Neural progenitor cell (in vitro differentiated cells): ENCODE results near the gene MUC6. TPM values are rescaled to one million over a fixed set of nuclear protein-coding genes. Genes with fewer than 3 reads are reported as not detected.

Source experiments
- DNase-seq: peaks from one replicate; pipeline ENCODE4 v3.0.0-alpha.2; 2016; ENCODE audit warnings: low spot score
- H2AFZ ChIP-seq: fragments of 200-600 bp; sonication (generic); replicated peaks from 2 replicates; pipeline ENCODE4 v1.6.1; 2016; ENCODE audit warnings: antibody characterized with exemption
- H3F3A ChIP-seq: fragments of 200-600 bp; sonication (generic); 2 replicates; pipeline ENCODE4 v1.6.1; 2016; ENCODE audit warnings: antibody characterized with exemption, low read depth
- H3K27ac ChIP-seq: fragments of 200-600 bp; sonication (generic); 2 replicates; pipeline ENCODE4 v1.5.1; 2016; ENCODE audit warnings: mild to moderate bottlenecking
- H3K27me3 ChIP-seq: fragments of 200-600 bp; sonication (generic); 2 replicates; pipeline ENCODE4 v1.6.1; 2016; ENCODE audit warnings: mild to moderate bottlenecking, moderate library complexity
- H3K36me3 ChIP-seq: fragments of 200-600 bp; sonication (generic); 2 replicates; pipeline ENCODE4 v1.5.1; 2016
- H3K4me1 ChIP-seq: fragments of 200-600 bp; sonication (generic); 2 replicates; pipeline ENCODE4 v1.6.1; 2016; ENCODE audit warnings: mixed run types
- H3K4me2 ChIP-seq: fragments of 200-600 bp; sonication (generic); 2 replicates; pipeline ENCODE4 v1.6.1; 2016
- H3K4me3 ChIP-seq: fragments of 200-600 bp; sonication (generic); 2 replicates; pipeline ENCODE4 v1.5.1; 2016
- H3K79me2 ChIP-seq: fragments of 200-600 bp; sonication (generic); 2 replicates; pipeline ENCODE4 v1.6.1; 2016; ENCODE audit warnings: low read depth
- H3K9ac ChIP-seq: fragments of 200-600 bp; sonication (generic); 2 replicates; pipeline ENCODE4 v1.6.1; 2016
- H3K9me3 ChIP-seq: fragments of 200-600 bp; sonication (generic); 2 replicates; pipeline ENCODE4 v1.5.1; 2016; ENCODE audit warnings: low read depth
- H4K20me1 ChIP-seq: fragments of 200-600 bp; sonication (generic); 2 replicates; pipeline ENCODE4 v1.6.1; 2016; ENCODE audit warnings: low read depth
- H3K27ac Mint-ChIP-seq: 3 replicates; pipeline ENCODE4 v1.8.0; 2021; ENCODE audit warnings: mixed read lengths
- H3K27me3 Mint-ChIP-seq: 2 replicates; pipeline ENCODE4 v1.8.0; 2022; ENCODE audit warnings: low read depth, mild to moderate bottlenecking, inconsistent platforms, moderate library complexity, mixed read lengths; ENCODE audit not compliant: insufficient read depth
- H3K36me3 Mint-ChIP-seq: 3 replicates; pipeline ENCODE4 v1.8.0; 2021; ENCODE audit warnings: mixed read lengths
- H3K4me1 Mint-ChIP-seq: 3 replicates; pipeline ENCODE4 v1.8.0; 2021; ENCODE audit warnings: mixed read lengths
- H3K4me3 Mint-ChIP-seq: 3 replicates; pipeline ENCODE4 v1.8.0; 2021; ENCODE audit warnings: mild to moderate bottlenecking, moderate library complexity, mixed read lengths
- H3K9me3 Mint-ChIP-seq: 3 replicates; pipeline ENCODE4 v1.8.0; 2020; ENCODE audit warnings: mixed read lengths
- EZH2 ChIP-seq: fragments of 200-600 bp; sonication (generic); IDR thresholded peaks from 2 replicates; pipeline ENCODE4 v1.6.1; 2017; ENCODE audit warnings: antibody characterized with exemption, mild to moderate bottlenecking, moderate library complexity
- EZH2phosphoT487 ChIP-seq: fragments of 200-600 bp; sonication (generic); IDR thresholded peaks from 2 replicates; pipeline ENCODE4 v1.6.1; 2017; ENCODE audit warnings: antibody characterized with exemption
- total RNA-seq: library from RNA; depleted of rRNA; stranded (reverse); fragments of >200 nt; gene quantifications from 2 replicates; pipeline ENCODE4 v1.2.3, GENCODE V29; 2015; ENCODE audit warnings: low replicate concordance
- TF ChIP-seq, protein P1 (sequence below): fragments of 200-600 bp; sonication (generic); IDR thresholded peaks from 2 replicates; pipeline ENCODE4 v1.5.1; 2017; ENCODE audit warnings: antibody characterized with exemption, mild to moderate bottlenecking

MUC6 gene
- total RNA-seq, 1 donor from 2014 or later = not detected

DNA sequence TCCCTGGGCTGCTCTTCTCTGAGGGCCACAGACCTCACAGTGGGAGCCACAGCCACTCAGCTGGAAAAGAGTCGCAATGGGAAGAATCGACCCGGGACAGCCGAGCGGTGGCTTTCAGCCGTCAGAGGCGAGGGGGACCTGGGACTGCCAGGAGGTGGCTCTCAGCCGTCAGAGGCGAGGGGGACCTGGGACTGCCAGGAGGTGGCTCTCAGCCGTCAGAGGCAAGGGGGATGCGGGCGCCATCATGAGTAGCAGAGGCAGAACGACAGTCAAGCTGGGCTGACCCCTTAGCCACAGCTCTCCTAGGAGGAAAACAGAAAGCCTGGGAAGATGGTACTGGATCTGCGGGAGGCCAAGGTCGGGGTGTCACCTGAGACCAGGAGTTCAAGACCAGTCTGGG, 23.2 kb upstream of the MUC6 start:
- H3K27ac ChIP-seq = no peak overlapping the region
- TF ChIP-seq EZH2phosphoT487 (no peak), EZH2 (no peak)
- TF ChIP-seq, protein P1, sequence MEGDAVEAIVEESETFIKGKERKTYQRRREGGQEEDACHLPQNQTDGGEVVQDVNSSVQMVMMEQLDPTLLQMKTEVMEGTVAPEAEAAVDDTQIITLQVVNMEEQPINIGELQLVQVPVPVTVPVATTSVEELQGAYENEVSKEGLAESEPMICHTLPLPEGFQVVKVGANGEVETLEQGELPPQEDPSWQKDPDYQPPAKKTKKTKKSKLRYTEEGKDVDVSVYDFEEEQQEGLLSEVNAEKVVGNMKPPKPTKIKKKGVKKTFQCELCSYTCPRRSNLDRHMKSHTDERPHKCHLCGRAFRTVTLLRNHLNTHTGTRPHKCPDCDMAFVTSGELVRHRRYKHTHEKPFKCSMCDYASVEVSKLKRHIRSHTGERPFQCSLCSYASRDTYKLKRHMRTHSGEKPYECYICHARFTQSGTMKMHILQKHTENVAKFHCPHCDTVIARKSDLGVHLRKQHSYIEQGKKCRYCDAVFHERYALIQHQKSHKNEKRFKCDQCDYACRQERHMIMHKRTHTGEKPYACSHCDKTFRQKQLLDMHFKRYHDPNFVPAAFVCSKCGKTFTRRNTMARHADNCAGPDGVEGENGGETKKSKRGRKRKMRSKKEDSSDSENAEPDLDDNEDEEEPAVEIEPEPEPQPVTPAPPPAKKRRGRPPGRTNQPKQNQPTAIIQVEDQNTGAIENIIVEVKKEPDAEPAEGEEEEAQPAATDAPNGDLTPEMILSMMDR = no peak
- Mint-ChIP-seq H3K9me3 (peaks cover 11% of the 10 kb centered on the region), H3K27ac (no peak overlapping the region), H3K36me3 (no peaks in the 10 kb centered on the region), H3K4me3 (no peak overlapping the region), H3K27me3 (peaks cover 10% of the 10 kb centered on the region), H3K4me1 (peaks cover 5% of the 10 kb centered on the region)
- H3K4me1 ChIP-seq = peaks cover under 1% of the 10 kb centered on the region
- no peak overlapping the region for H3K4me3 ChIP-seq
- H3K79me2 ChIP-seq = no peaks in the 10 kb centered on the region
- DNase-seq = no peak
- H3K9me3 ChIP-seq = no peaks in the 10 kb centered on the region
- H2AFZ ChIP-seq = no peak overlapping the region
- H4K20me1 ChIP-seq = no peaks in the 10 kb centered on the region
- no peak overlapping the region for H3K9ac ChIP-seq
- H3K36me3 ChIP-seq = no peaks in the 10 kb centered on the region
- H3K27me3 ChIP-seq = no peaks in the 10 kb centered on the region
- H3K4me2 ChIP-seq = no peak overlapping the region
- H3F3A ChIP-seq = no peaks in the 10 kb centered on the region

DNA sequence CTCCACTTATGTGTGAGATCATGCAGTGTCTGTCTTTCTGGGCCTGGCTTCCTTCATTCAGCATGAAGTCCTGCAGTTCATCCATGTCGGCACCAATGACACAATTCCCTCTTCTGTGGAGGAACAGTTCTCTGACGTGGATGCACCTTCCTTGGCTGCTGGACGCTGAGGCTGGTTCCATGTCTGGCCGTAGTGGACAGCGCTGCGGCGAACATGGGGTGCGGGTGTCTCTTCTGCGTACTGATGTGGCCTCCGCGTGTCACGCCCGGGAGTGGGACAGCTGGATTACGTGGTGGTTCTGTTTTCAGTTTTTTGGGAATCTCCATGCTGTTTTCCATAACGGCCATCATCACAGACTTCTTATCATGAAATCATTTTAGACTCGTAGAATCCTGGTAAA, 21.3 kb upstream of the MUC6 start:
- H3K4me3 ChIP-seq = no peak overlapping the region
- H3K27me3 ChIP-seq = no peaks in the 10 kb centered on the region
- Mint-ChIP-seq H3K4me1 (peaks cover 5% of the 10 kb centered on the region), H3K4me3 (no peak overlapping the region), H3K36me3 (no peaks in the 10 kb centered on the region), H3K9me3 (peaks cover 8% of the 10 kb centered on the region), H3K27me3 (peaks cover 8% of the 10 kb centered on the region), H3K27ac (no peak overlapping the region)
- H3K27ac ChIP-seq = no peak overlapping the region
- no peak for DNase-seq
- no peaks in the 10 kb centered on the region for H3K79me2 ChIP-seq
- H3K36me3 ChIP-seq = no peaks in the 10 kb centered on the region
- H3K9me3 ChIP-seq = no peaks in the 10 kb centered on the region
- H3F3A ChIP-seq = no peaks in the 10 kb centered on the region
- no peak overlapping the region for H2AFZ ChIP-seq
- no peak overlapping the region for H3K9ac ChIP-seq
- peaks cover 8% of the 10 kb centered on the region for H3K4me1 ChIP-seq
- TF ChIP-seq, protein P1 = no peak
- TF ChIP-seq EZH2phosphoT487 (no peak), EZH2 (no peak)
- no peak overlapping the region for H3K4me2 ChIP-seq
- no peaks in the 10 kb centered on the region for H4K20me1 ChIP-seq

GRCh38 chr11:1055990-1056771, 19.7 kb upstream of the MUC6 start:
- Histone ChIP-seq H3K9ac (no peak overlapping the region), H3K79me2 (no peaks in the 10 kb centered on the region), H4K20me1 (no peaks in the 10 kb centered on the region), H3K4me3 (no peak overlapping the region), H3K27ac (no peak overlapping the region), H3K36me3 (no peaks in the 10 kb centered on the region), H3F3A (no peaks in the 10 kb centered on the region), H3K27me3 (no peaks in the 10 kb centered on the region), H3K9me3 (no peaks in the 10 kb centered on the region), H3K4me1 (peaks cover 8% of the 10 kb centered on the region), H2AFZ (no peak overlapping the region), H3K4me2 (no peak overlapping the region)
- peaks cover 5% of the 10 kb centered on the region for H3K4me1 Mint-ChIP-seq
- TF ChIP-seq EZH2phosphoT487 (no peak), EZH2 (no peak)
- TF ChIP-seq, protein P1 = no peak
- no peak overlapping the region for H3K27ac Mint-ChIP-seq
- no peaks in the 10 kb centered on the region for H3K36me3 Mint-ChIP-seq
- no peak for DNase-seq
- no peak overlapping the region for H3K4me3 Mint-ChIP-seq
- peaks cover 5% of the 10 kb centered on the region for H3K27me3 Mint-ChIP-seq
- no peaks in the 10 kb centered on the region for H3K9me3 Mint-ChIP-seq
